Liver (tissue), 3 donors: ENCODE measurements around the gene SBF2.

Experiments
- GABPA ChIP-seq, 2 donors: IDR thresholded peaks in 1 of 2; conservative IDR thresholded peaks in 1 of 2; 2 replicates each; pipeline ENCODE4 v1.6.1; 2016; ENCODE audit warnings: antibody characterized with exemption in 2 of 2, mild to moderate bottlenecking in 1 of 2, moderate library complexity in 1 of 2
- TF ChIP-seq, protein P1 (sequence below): fragments of 150-350 bp; IDR thresholded peaks from 2 replicates; pipeline ENCODE4 v1.5.1; 2017; ENCODE audit warnings: improper control_type of control experiment, low read depth, low read length; ENCODE audit not compliant: missing input control
- TF ChIP-seq, protein P2 (sequence below): IDR thresholded peaks from 2 replicates; pipeline ENCODE4 v1.6.1; 2016; ENCODE audit warnings: antibody characterized with exemption, mild to moderate bottlenecking
- donor health status: healthy.
- donor health status: healthy.

DNA sequence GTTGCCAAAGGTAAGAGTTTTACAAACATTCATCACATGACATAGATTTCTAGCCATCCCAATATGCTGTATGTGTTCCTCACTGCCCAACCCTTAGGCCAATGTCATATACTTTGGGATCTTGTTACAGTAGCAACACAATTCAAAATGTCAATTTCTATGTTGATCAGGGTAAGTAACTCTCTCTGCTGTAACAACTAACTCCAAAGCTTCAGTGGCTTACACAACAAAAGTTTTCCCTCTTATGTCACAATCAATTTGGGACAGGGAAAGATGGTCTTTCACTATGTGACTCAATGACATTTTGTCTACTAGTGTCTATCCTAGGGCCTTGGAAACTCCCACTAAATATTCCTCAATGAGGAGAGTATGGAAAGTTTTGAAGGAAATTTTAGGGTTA is 144.5 kb downstream of the SBF2 start:
- TF ChIP-seq, protein P1, sequence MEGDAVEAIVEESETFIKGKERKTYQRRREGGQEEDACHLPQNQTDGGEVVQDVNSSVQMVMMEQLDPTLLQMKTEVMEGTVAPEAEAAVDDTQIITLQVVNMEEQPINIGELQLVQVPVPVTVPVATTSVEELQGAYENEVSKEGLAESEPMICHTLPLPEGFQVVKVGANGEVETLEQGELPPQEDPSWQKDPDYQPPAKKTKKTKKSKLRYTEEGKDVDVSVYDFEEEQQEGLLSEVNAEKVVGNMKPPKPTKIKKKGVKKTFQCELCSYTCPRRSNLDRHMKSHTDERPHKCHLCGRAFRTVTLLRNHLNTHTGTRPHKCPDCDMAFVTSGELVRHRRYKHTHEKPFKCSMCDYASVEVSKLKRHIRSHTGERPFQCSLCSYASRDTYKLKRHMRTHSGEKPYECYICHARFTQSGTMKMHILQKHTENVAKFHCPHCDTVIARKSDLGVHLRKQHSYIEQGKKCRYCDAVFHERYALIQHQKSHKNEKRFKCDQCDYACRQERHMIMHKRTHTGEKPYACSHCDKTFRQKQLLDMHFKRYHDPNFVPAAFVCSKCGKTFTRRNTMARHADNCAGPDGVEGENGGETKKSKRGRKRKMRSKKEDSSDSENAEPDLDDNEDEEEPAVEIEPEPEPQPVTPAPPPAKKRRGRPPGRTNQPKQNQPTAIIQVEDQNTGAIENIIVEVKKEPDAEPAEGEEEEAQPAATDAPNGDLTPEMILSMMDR, result no peak
- no peak for TF ChIP-seq GABPA (IDR thresholded peaks at IDR 0.05 in 1 of 2, conservative IDR thresholded peaks at IDR 0.05 in 1 of 2)
- TF ChIP-seq, protein P2, sequence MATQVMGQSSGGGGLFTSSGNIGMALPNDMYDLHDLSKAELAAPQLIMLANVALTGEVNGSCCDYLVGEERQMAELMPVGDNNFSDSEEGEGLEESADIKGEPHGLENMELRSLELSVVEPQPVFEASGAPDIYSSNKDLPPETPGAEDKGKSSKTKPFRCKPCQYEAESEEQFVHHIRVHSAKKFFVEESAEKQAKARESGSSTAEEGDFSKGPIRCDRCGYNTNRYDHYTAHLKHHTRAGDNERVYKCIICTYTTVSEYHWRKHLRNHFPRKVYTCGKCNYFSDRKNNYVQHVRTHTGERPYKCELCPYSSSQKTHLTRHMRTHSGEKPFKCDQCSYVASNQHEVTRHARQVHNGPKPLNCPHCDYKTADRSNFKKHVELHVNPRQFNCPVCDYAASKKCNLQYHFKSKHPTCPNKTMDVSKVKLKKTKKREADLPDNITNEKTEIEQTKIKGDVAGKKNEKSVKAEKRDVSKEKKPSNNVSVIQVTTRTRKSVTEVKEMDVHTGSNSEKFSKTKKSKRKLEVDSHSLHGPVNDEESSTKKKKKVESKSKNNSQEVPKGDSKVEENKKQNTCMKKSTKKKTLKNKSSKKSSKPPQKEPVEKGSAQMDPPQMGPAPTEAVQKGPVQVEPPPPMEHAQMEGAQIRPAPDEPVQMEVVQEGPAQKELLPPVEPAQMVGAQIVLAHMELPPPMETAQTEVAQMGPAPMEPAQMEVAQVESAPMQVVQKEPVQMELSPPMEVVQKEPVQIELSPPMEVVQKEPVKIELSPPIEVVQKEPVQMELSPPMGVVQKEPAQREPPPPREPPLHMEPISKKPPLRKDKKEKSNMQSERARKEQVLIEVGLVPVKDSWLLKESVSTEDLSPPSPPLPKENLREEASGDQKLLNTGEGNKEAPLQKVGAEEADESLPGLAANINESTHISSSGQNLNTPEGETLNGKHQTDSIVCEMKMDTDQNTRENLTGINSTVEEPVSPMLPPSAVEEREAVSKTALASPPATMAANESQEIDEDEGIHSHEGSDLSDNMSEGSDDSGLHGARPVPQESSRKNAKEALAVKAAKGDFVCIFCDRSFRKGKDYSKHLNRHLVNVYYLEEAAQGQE, result no peak
